IMR-90 (cell line): Measurements from ENCODE around the gene WIPF1. TPM values are rescaled to one million over a fixed set of nuclear protein-coding genes. Genes with fewer than 3 reads are reported as not detected.

Source experiments
- ATAC-seq: fragments of 200-7000 bp; cut with Tn5 transposase; 2 replicates; pipeline ENCODE4 v1.9.1; 2020; ENCODE audit warnings: low read depth, mild to moderate bottlenecking, moderate library complexity
- Bru-seq: library from RNA; stranded (reverse); fragments of 400-500 nt; gene quantifications from one replicate; lab custom pipeline; 2021; lab: Mats Ljungman, UMichigan
- BruChase-seq, 2 experiments: library from RNA; stranded (reverse); fragments of 400-500 nt; gene quantifications; one replicate each; lab custom pipeline; 2021; lab: Mats Ljungman, UMichigan
- BruUV-seq: library from RNA; stranded (reverse); fragments of 400-500 nt; replicated peaks from 2 replicates; lab custom pipeline; 2021; lab: Mats Ljungman, UMichigan
- CTCF ChIA-PET: fragments of 300-600 bp; formaldehyde crosslinking; extraction: SDS; loops from one replicate; lab custom pipeline; 2021; ENCODE audit warnings: antibody characterized with exemption; lab: Yijun Ruan, JAX
- POLR2A ChIA-PET: fragments of 300-600 bp; sonication (Branson Sonifier 250); formaldehyde crosslinking; loops from one replicate; lab custom pipeline; 2022; ENCODE audit warnings: antibody characterized with exemption; ENCODE audit not compliant: unreplicated experiment; lab: Charles Lee
- DNase-seq: peaks from one replicate; pipeline ENCODE4 v3.0.0; 2013
- H2AFZ ChIP-seq: replicated peaks from 2 replicates; pipeline ENCODE3; 2013; ENCODE audit warnings: low read length, mild to moderate bottlenecking; ENCODE audit not compliant: poor library complexity
- H2AK5ac ChIP-seq: 2 replicates; pipeline ENCODE4 v1.6.1; 2013; ENCODE audit warnings: low read depth, low read length, inconsistent platforms
- H2AK9ac ChIP-seq: replicated peaks from 2 replicates; pipeline ENCODE3; 2013; ENCODE audit warnings: mild to moderate bottlenecking, low read depth, low read length, moderate library complexity; ENCODE audit not compliant: poor library complexity
- H2BK120ac ChIP-seq: 2 replicates; pipeline ENCODE4 v1.6.1; 2013; ENCODE audit warnings: low read depth, low read length, inconsistent platforms
- H2BK15ac ChIP-seq: 3 replicates; pipeline ENCODE4 v1.6.1; 2013; ENCODE audit warnings: low read depth, low read length, inconsistent platforms
- H2BK20ac ChIP-seq: 2 replicates; pipeline ENCODE4 v1.6.1; 2013; ENCODE audit warnings: low read depth, mild to moderate bottlenecking, inconsistent platforms, low read length, moderate library complexity
- H2BK5ac ChIP-seq: 2 replicates; pipeline ENCODE4 v1.6.1; 2013; ENCODE audit warnings: mild to moderate bottlenecking, low read depth, low read length, inconsistent platforms; ENCODE audit not compliant: poor library complexity, severe bottlenecking
- H3K14ac ChIP-seq: replicated peaks from 2 replicates; pipeline ENCODE4 v1.6.1; 2013; ENCODE audit warnings: low read depth, low read length, inconsistent platforms
- H3K18ac ChIP-seq: 2 replicates; pipeline ENCODE4 v1.6.1; 2013; ENCODE audit warnings: low read depth, low read length, control low read depth
- H3K23ac ChIP-seq: 2 replicates; pipeline ENCODE4 v1.6.1; 2013; ENCODE audit warnings: low read depth, low read length, inconsistent platforms
- H3K27ac ChIP-seq: 2 replicates; pipeline ENCODE4 v1.5.1; 2013; ENCODE audit warnings: mild to moderate bottlenecking, control low read depth, low read length; ENCODE audit not compliant: insufficient read depth
- H3K27me3 ChIP-seq: 2 replicates; pipeline ENCODE4 v1.6.1; 2013; ENCODE audit warnings: low read length; ENCODE audit not compliant: control insufficient read depth, insufficient read depth
- H3K36me3 ChIP-seq: 2 replicates; pipeline ENCODE4 v1.6.1; 2013; ENCODE audit warnings: low read length, mixed read lengths; ENCODE audit not compliant: control insufficient read depth, insufficient read depth
- H3K4ac ChIP-seq: 2 replicates; pipeline ENCODE4 v1.6.1; 2013; ENCODE audit warnings: low read depth, low read length, inconsistent platforms
- H3K4me1 ChIP-seq: 2 replicates; pipeline ENCODE4 v1.6.1; 2013; ENCODE audit warnings: low read length, mixed read lengths; ENCODE audit not compliant: control insufficient read depth, insufficient read depth
- H3K4me2 ChIP-seq: 2 replicates; pipeline ENCODE4 v1.6.1; 2013; ENCODE audit warnings: low read depth, mild to moderate bottlenecking, control low read depth, low read length, moderate library complexity
- H3K4me3 ChIP-seq: 2 replicates; pipeline ENCODE4 v1.5.1; 2013; ENCODE audit warnings: low read depth, mild to moderate bottlenecking, control low read depth, low read length, moderate library complexity; ENCODE audit not compliant: insufficient read depth
- H3K56ac ChIP-seq: 2 replicates; pipeline ENCODE4 v1.6.1; 2013; ENCODE audit warnings: low read length, inconsistent platforms; ENCODE audit not compliant: insufficient read depth; ENCODE audit errors: extremely low read depth
- H3K79me1 ChIP-seq, 2 experiments: 2 replicates each; pipeline ENCODE4 v1.6.1; 2013; ENCODE audit warnings: low read length in 2 of 2, inconsistent platforms in 1 of 2, low read depth in 1 of 2
- H3K9ac ChIP-seq: 2 replicates; pipeline ENCODE4 v1.6.1; 2013; ENCODE audit warnings: low read depth, low read length, control low read depth
- H3K9me1 ChIP-seq: 2 replicates; pipeline ENCODE4 v1.6.1; 2013; ENCODE audit warnings: low read length, inconsistent platforms; ENCODE audit not compliant: insufficient read depth
- H3K9me3 ChIP-seq: 2 replicates; pipeline ENCODE4 v1.6.1; 2013; ENCODE audit warnings: low read length; ENCODE audit not compliant: control insufficient read depth, insufficient read depth
- H4K20me1 ChIP-seq: 2 replicates; pipeline ENCODE4 v1.6.1; 2013; ENCODE audit warnings: low read length, inconsistent platforms; ENCODE audit not compliant: insufficient read depth
- H4K5ac ChIP-seq: 2 replicates; pipeline ENCODE4 v1.6.1; 2013; ENCODE audit warnings: mild to moderate bottlenecking, low read depth, low read length, control low read depth
- H4K8ac ChIP-seq, 2 experiments: 2 replicates each; pipeline ENCODE4 v1.6.1; 2013; ENCODE audit warnings: low read depth in 2 of 2, low read length in 2 of 2, control low read depth in 1 of 2, inconsistent platforms in 1 of 2
- H4K91ac ChIP-seq: 2 replicates; pipeline ENCODE4 v1.6.1; 2013; ENCODE audit warnings: low read depth, low read length, inconsistent platforms; ENCODE audit not compliant: insufficient read depth
- CHD1 ChIP-seq: IDR thresholded peaks from 2 replicates; pipeline ENCODE4 v1.6.1; 2012; ENCODE audit warnings: low read depth, low read length, improper control_type of control experiment
- FOS ChIP-seq: fragments of 150-350 bp; IDR thresholded peaks from 2 replicates; pipeline ENCODE4 v1.6.1; 2016; ENCODE audit warnings: low read depth, low read length
- WGBS, 2 experiments: methylation state at CpG; one replicate each; pipeline versions ENCODE4 v1.1.5 to v1.1.7; 2013; ENCODE audit warnings: missing lambda C conversion rate in 2 of 2; ENCODE audit not compliant: insufficient read length in 1 of 2; ENCODE audit errors: extremely low coverage in 2 of 2; 5-methylcytosine and 5-hydroxymethylcytosine counted together
- dilution Hi-C: fragments of 300-500 bp; cut with HindIII; formaldehyde crosslinking; loops from one replicate; pipeline ENCODE4 v1.14.3; 2018; ENCODE audit warnings: low sequenced_read_pairs; ENCODE audit not compliant: unreplicated experiment
- in situ Hi-C: fragments of 300-500 bp; cut with MboI; formaldehyde crosslinking; loops from 3 replicates; pipeline ENCODE4 v1.14.3; 2019; ENCODE audit warnings: low sequenced_read_pairs, inconsistent platforms, mixed read lengths
- intact Hi-C: fragments of 100-400 bp; cut with micrococcal nuclease; formaldehyde crosslinking; loops from 2 replicates; pipeline ENCODE4 v1.10.0; 2022
- long read RNA-seq: library from polyadenylated mRNA; unstranded; transcript quantifications from one replicate; pipeline ENCODE4 v2.0.0, GENCODE V29; 2021; ENCODE audit not compliant: unreplicated experiment
- polyA plus RNA-seq, 3 experiments: library from polyadenylated mRNA; depleted of rRNA; stranded (reverse); fragments of >200 nt; gene quantifications; 2 replicates each; pipeline ENCODE4 v1.2.3, GENCODE V29; 2012; ENCODE audit warnings: low replicate concordance in 1 of 3
- total RNA-seq: library from RNA; depleted of rRNA; stranded (reverse); fragments of >200 nt; gene quantifications from 2 replicates; pipeline ENCODE4 v1.2.3, GENCODE V29; 2012; rRNA removed
- TF ChIP-seq, protein P1 (sequence below): fragments of 150-350 bp; IDR thresholded peaks from 2 replicates; pipeline ENCODE4 v1.6.1; 2017; ENCODE audit warnings: mild to moderate bottlenecking, antibody characterized with exemption, low read length, low read depth

The WIPF1 gene, protein sequence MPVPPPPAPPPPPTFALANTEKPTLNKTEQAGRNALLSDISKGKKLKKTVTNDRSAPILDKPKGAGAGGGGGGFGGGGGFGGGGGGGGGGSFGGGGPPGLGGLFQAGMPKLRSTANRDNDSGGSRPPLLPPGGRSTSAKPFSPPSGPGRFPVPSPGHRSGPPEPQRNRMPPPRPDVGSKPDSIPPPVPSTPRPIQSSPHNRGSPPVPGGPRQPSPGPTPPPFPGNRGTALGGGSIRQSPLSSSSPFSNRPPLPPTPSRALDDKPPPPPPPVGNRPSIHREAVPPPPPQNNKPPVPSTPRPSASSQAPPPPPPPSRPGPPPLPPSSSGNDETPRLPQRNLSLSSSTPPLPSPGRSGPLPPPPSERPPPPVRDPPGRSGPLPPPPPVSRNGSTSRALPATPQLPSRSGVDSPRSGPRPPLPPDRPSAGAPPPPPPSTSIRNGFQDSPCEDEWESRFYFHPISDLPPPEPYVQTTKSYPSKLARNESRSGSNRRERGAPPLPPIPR
- total RNA-seq (2.7 and 3.3 TPM in 2 replicates), polyA plus RNA-seq (2012; rRNA removed) (13.5 and 14.2 TPM in 2 replicates), Bru-seq, nascent RNA (percentile 69 among the genes with signal in this experiment), BruChase-seq, experiment 1, labeled RNA remaining after a 6-hour chase (percentile 65 among the genes with signal in this experiment), BruChase-seq, experiment 2, labeled RNA remaining after a 2-hour chase (percentile 76 among the genes with signal in this experiment)
- polyA plus RNA-seq (2012; cell fraction: cytosol; rRNA removed), result 5.5 and 14.1 TPM in 2 replicates
- 10.0 and 12.1 TPM in 2 replicates for polyA plus RNA-seq (2012; cell fraction: nucleus; rRNA removed; ENCODE audit: low replicate concordance)
- long read RNA-seq, partial matches to known transcripts, result 7 of 16 reads
- long read RNA-seq, other reads (novel, unspliced or antisense), result 8 of 16 reads

DNA sequence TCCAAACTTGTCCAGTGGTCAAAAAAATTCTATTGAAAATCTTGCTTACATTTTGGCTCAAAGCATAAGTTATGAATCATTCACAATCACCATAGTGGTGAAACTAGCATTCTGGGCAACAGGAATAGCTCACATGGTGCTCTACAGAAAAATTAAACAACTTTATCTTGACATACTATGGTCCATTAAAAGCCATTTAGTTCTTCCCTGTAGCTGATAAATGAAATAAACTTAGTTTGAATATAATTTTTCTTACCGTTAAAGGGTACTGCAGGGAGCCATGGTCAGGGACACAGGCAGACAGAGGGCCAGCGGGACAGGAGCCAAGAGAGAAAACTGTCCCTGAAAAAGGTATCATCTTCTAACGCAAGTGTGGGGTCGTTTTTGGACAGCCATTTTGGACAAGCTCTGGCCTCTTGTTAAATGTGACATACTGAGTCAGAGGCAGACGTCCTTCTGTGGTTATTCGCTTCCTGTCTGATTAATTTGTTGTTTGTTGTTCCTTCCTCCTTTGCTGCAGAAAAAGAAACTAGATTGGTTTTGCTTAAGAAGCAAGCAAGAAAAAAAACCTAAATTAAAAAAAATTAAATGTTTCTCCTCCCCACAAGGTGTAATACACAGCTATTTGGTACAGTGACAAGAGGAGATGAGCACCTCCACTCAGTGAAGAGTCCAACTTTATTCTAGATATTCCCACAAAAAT is at the start of gene WIPF1:
Gene WIPF1, minus strand, starts transcription at position 460 of the 703 bp plus-strand sequence. CDS start 12,231 bp downstream, outside the sequence.
- Histone ChIP-seq H4K20me1 (no peaks in the 10 kb centered on the region), H3K79me1 (peaks cover 10 to 20% of the 10 kb centered on the region in 2 experiments), H3K27me3 (no peaks in the 10 kb centered on the region), H3K4me2 (peak within 1 kb of the TSS; percentile 81), H4K91ac (peak within 1 kb of the TSS; percentile 9; the same call in 1 of the 2 replicates), H2BK120ac (peak within 1 kb of the TSS; percentile 83), H3K36me3 (no peaks in the 10 kb centered on the region), H3K27ac (peak within 1 kb of the TSS; percentile 86), H4K8ac (peak within 1 kb of the TSS; percentile 51 to 81; a peak in 3 of 4 replicates), H3K18ac (peak within 1 kb of the TSS; percentile 71), H2BK5ac (peak within 1 kb of the TSS; percentile 84), H3K56ac (peak within 1 kb of the TSS; percentile 58; the same call in 1 of the 2 replicates), H3K4me1 (peaks cover 8% of the 10 kb centered on the region), H3K4ac (peak within 1 kb of the TSS; percentile 91), H3K14ac (peak within 1 kb of the TSS; percentile 69), H3K4me3 (no peak within 1 kb of the TSS), H2BK15ac (peak within 1 kb of the TSS; percentile 45; the same call in 1 of the 3 replicates), H3K9me1 (peaks cover 7% of the 10 kb centered on the region), H2BK20ac (peak within 1 kb of the TSS; percentile 72), H3K9ac (peak within 1 kb of the TSS; percentile 28; the same call in 1 of the 2 replicates), H2AK5ac (peak within 1 kb of the TSS; percentile 43; the same call in 1 of the 2 replicates), H2AFZ (peak within 1 kb of the TSS; percentile 75), H3K23ac (peak within 1 kb of the TSS; percentile 73), H4K5ac (peak within 1 kb of the TSS; percentile 47; the same call in 1 of the 2 replicates), H2AK9ac (peak within 1 kb of the TSS; percentile 67), H3K9me3 (no peaks in the 10 kb centered on the region)
- dilution Hi-C loops (no loop called here), in situ Hi-C loops (no loop called here), intact Hi-C loops (loop anchor here (10.0 kb wide), 1 partner anchor 397 kb away; no protein-coding TSS in a partner anchor)
- BruUV-seq, result no TSS peak
- TF ChIP-seq, protein P1, sequence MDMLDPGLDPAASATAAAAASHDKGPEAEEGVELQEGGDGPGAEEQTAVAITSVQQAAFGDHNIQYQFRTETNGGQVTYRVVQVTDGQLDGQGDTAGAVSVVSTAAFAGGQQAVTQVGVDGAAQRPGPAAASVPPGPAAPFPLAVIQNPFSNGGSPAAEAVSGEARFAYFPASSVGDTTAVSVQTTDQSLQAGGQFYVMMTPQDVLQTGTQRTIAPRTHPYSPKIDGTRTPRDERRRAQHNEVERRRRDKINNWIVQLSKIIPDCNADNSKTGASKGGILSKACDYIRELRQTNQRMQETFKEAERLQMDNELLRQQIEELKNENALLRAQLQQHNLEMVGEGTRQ, result peak; percentile 42
- TF ChIP-seq FOS, result peak; percentile 36
- TF ChIP-seq CHD1, result no peak
- no CpG with 5 or more reads among the region's 6 CpGs for WGBS, 2 experiments
- DNase-seq (peak; percentile 86), ATAC-seq (peak; percentile 86)
- POLR2A ChIA-PET, result interaction anchor here (0.6 to 0.7 kb wide), 2 partner anchors 276 to 523 kb away, joined by 3 read pairs; no protein-coding TSS in a partner anchor
- CTCF ChIA-PET, result interaction anchor here (0.7 to 0.8 kb wide), 2 partner anchors 91 to 106 kb away, joined by 3 read pairs; no protein-coding TSS in a partner anchor
